GM12875 (cell line): ENCODE measurements around the gene LNX2.

Experiments used
- H3K4me3 ChIP-seq: one replicate; pipeline ENCODE4 v1.5.1; 2011; ENCODE audit warnings: low read depth, low read length, control low read depth
- CTCF ChIP-seq: IDR thresholded peaks from 2 replicates; pipeline ENCODE4 v1.5.1; 2011; ENCODE audit warnings: low read depth, mild to moderate bottlenecking, control low read depth, inconsistent platforms, low read length, moderate library complexity, borderline replicate concordance; ENCODE audit not compliant: insufficient read depth

LNX2 gene

GRCh38 chr13:27617881-27618321 is 2.4 kb downstream of the LNX2 start:
- TF ChIP-seq CTCF: no peak
- H3K4me3 ChIP-seq: no peak overlapping the region

- no peak overlapping the region for H3K4me3 ChIP-seq
- TF ChIP-seq CTCF: no peak
Measured at GRCh38 chr13:27613628-27614027, 6.7 kb downstream of the LNX2 start.

GRCh38 chr13:27607125-27607524 is 13.2 kb downstream of the LNX2 start:
- no peak overlapping the region for H3K4me3 ChIP-seq
- TF ChIP-seq CTCF: no peak

- no peak for TF ChIP-seq CTCF
- H3K4me3 ChIP-seq: no peak overlapping the region
Measured at GRCh38 chr13:27605610-27606200, 14.6 kb downstream of the LNX2 start.

- TF ChIP-seq CTCF: no peak
- H3K4me3 ChIP-seq: no peak overlapping the region
Measured at GRCh38 chr13:27605099-27605498, 15.2 kb downstream of the LNX2 start.

GRCh38 chr13:27601803-27602202 is 18.5 kb downstream of the LNX2 start:
- no peak for TF ChIP-seq CTCF
- H3K4me3 ChIP-seq: no peak overlapping the region

- no peak for TF ChIP-seq CTCF
- no peak overlapping the region for H3K4me3 ChIP-seq
Measured at GRCh38 chr13:27601208-27601607, 19.1 kb downstream of the LNX2 start.
